A549 (cell line): Measurements from ENCODE around the gene CORO2B. TPM values are rescaled to one million over a fixed set of nuclear protein-coding genes. Genes with fewer than 3 reads are reported as not detected.

ENCODE experiments used
- ATAC-seq, 2 experiments: fragments of 200-7000 bp in 1 of 2; fragments of >200 bp in 1 of 2; cut with Nextera tagmentation in 1 of 2; cut with Tn5 transposase in 1 of 2; 3 replicates each; pipeline versions ENCODE4 v1.8.0 to v1.9.1; 2018 to 2020; ENCODE audit warnings: mild to moderate bottlenecking in 1 of 2, moderate library complexity in 1 of 2
- CTCF ChIA-PET: fragments of 300-600 bp; sonication (Branson Sonifier 250); formaldehyde crosslinking; extraction: SDS; loops from one replicate; lab custom pipeline; 2021; ENCODE audit warnings: antibody characterized with exemption, inconsistent platforms; lab: Yijun Ruan, JAX
- POLR2A ChIA-PET: fragments of 350-600 bp; formaldehyde crosslinking; extraction: SDS; loops from one replicate; lab custom pipeline; 2021; ENCODE audit warnings: antibody characterized with exemption, inconsistent platforms; lab: Yijun Ruan, JAX
- DNase-seq, 2 experiments: peaks; one replicate each; pipeline versions ENCODE4 v3.0.0 to v3.0.0-alpha.2; 2011 to 2016; ENCODE audit warnings: low read depth in 1 of 2, low spot score in 1 of 2
- FAIRE-seq: peaks from 2 replicates; lab custom pipeline; 2011; peaks lifted over from hg19 to GRCh38; lab: Jason Lieb, UNC
- H3K27ac ChIP-seq, 2 experiments: fragments of >200 bp; sonication (Bioruptor Twin); formaldehyde crosslinking; 3 replicates each; pipeline ENCODE4 v1.5.1; 2016 to 2017
- H3K4me1 ChIP-seq: fragments of >200 bp; sonication (Bioruptor Twin); formaldehyde crosslinking; 3 replicates; pipeline ENCODE4 v1.6.1; 2016
- H3K4me2 ChIP-seq: fragments of >200 bp; sonication (Bioruptor Twin); formaldehyde crosslinking; 3 replicates; pipeline ENCODE4 v1.6.1; 2016
- H3K4me3 ChIP-seq: fragments of >200 bp; sonication (Bioruptor Twin); formaldehyde crosslinking; 3 replicates; pipeline ENCODE4 v1.5.1; 2016
- H3K9me3 ChIP-seq: fragments of >200 bp; sonication (Bioruptor Twin); formaldehyde crosslinking; 3 replicates; pipeline ENCODE4 v1.6.1; 2016
- BHLHE40 ChIP-seq: IDR thresholded peaks from 2 replicates; pipeline ENCODE4 v1.6.1; 2012; ENCODE audit warnings: low read depth, low read length, inconsistent platforms
- CHD4 ChIP-seq: fragments of 200-600 bp; sonication (generic); IDR thresholded peaks from 2 replicates; pipeline ENCODE4 v1.6.1; 2016; ENCODE audit warnings: antibody characterized with exemption, mild to moderate bottlenecking, borderline replicate concordance
- ESRRA ChIP-seq: fragments of 150-350 bp; IDR thresholded peaks from 2 replicates; pipeline ENCODE4 v1.6.1; 2014; ENCODE audit warnings: mild to moderate bottlenecking, low read length, borderline replicate concordance
- FOSB ChIP-seq: fragments of 250-450 bp; sonication (Bioruptor Pico); IDR thresholded peaks from 2 replicates; pipeline ENCODE4 v1.5.0; 2020; ENCODE audit warnings: mild to moderate bottlenecking, moderate library complexity
- FOSL2 ChIP-seq, 2 experiments: fragments of 450-650 bp in 1 of 2; fragments of >200 bp in 1 of 2; sonication (Bioruptor Twin) in 1 of 2; formaldehyde crosslinking; IDR thresholded peaks; 2 replicates each; pipeline versions ENCODE4 v1.5.0 to v1.6.1; 2016 to 2020; ENCODE audit warnings: mild to moderate bottlenecking in 1 of 2, moderate library complexity in 1 of 2
- HDAC2 ChIP-seq: fragments of 200-600 bp; sonication (generic); IDR thresholded peaks from 2 replicates; pipeline ENCODE4 v1.6.1; 2016
- MYC ChIP-seq: IDR thresholded peaks from 2 replicates; pipeline ENCODE4 v1.6.1; 2012; ENCODE audit warnings: mild to moderate bottlenecking, inconsistent platforms, low read length, improper control_type of control experiment, borderline replicate concordance
- NFE2L2 ChIP-seq: fragments of 150-350 bp; conservative IDR thresholded peaks from 2 replicates; pipeline ENCODE4 v1.6.1; 2014; ENCODE audit warnings: low read length
- NR3C1 ChIP-seq: fragments of >200 bp; sonication (Bioruptor Twin); formaldehyde crosslinking; IDR thresholded peaks from 3 replicates; pipeline ENCODE4 v1.6.1; 2017
- PHF8 ChIP-seq: fragments of 200-600 bp; sonication (generic); IDR thresholded peaks from 2 replicates; pipeline ENCODE4 v1.6.1; 2016; ENCODE audit warnings: low read depth, mild to moderate bottlenecking, antibody characterized with exemption, moderate library complexity, borderline replicate concordance
- POLR2A ChIP-seq: IDR thresholded peaks from 2 replicates; pipeline ENCODE4 v1.6.1; 2012; ENCODE audit warnings: mild to moderate bottlenecking, low read length
- RAD21 ChIP-seq, 2 experiments: fragments of >200 bp in 1 of 2; sonication (Bioruptor Twin) in 1 of 2; formaldehyde crosslinking in 1 of 2; IDR thresholded peaks in 1 of 2; conservative IDR thresholded peaks in 1 of 2; 2 replicates in 1 of 2; 3 replicates in 1 of 2; pipeline ENCODE4 v1.6.1; 2012 to 2018; ENCODE audit warnings: inconsistent platforms in 1 of 2
- RARB ChIP-seq: fragments of 250-450 bp; sonication (Bioruptor Pico); IDR thresholded peaks from 2 replicates; pipeline ENCODE4 v1.8.0; 2021; ENCODE audit warnings: mild to moderate bottlenecking, moderate library complexity
- RCOR1 ChIP-seq: fragments of 150-350 bp; IDR thresholded peaks from 2 replicates; pipeline ENCODE4 v1.6.1; 2014; ENCODE audit warnings: antibody characterized with exemption, low read length, low read depth
- RNF2 ChIP-seq: fragments of 200-600 bp; sonication (generic); IDR thresholded peaks from 2 replicates; pipeline ENCODE4 v1.6.1; 2016; ENCODE audit warnings: low read depth, mild to moderate bottlenecking, antibody characterized with exemption, moderate library complexity, borderline replicate concordance
- SMC3 ChIP-seq: fragments of >200 bp; sonication (Bioruptor Twin); formaldehyde crosslinking; IDR thresholded peaks from 3 replicates; pipeline ENCODE4 v1.6.1; 2018; ENCODE audit warnings: inconsistent platforms
- TFCP2L1 ChIP-seq: fragments of 250-450 bp; sonication (Bioruptor Pico); IDR thresholded peaks from 2 replicates; pipeline ENCODE4 v1.5.0; 2021; ENCODE audit warnings: mild to moderate bottlenecking
- TP53 ChIP-seq: fragments of 250-450 bp; sonication (Bioruptor Pico); IDR thresholded peaks from 2 replicates; pipeline ENCODE4 v1.5.0; 2021; ENCODE audit warnings: mild to moderate bottlenecking, moderate library complexity
- ZC3H11A ChIP-seq: fragments of 450-650 bp; IDR thresholded peaks from 2 replicates; pipeline ENCODE4 v1.6.1; 2014; ENCODE audit warnings: antibody characterized with exemption, mild to moderate bottlenecking
- ZFP36 ChIP-seq: fragments of 450-650 bp; IDR thresholded peaks from 2 replicates; pipeline ENCODE4 v1.6.1; 2014; ENCODE audit warnings: borderline replicate concordance; ENCODE audit not compliant: partially characterized antibody
- ZNF302 ChIP-seq: fragments of 250-450 bp; sonication (Bioruptor Pico); IDR thresholded peaks from 2 replicates; pipeline ENCODE4 v1.9.0; 2021; ENCODE audit warnings: inconsistent platforms, mild to moderate bottlenecking, moderate library complexity
- WGBS: methylation state at CpG from one replicate; pipeline ENCODE4 v1.1.6; 2017; ENCODE audit errors: missing lambda C conversion rate; 5-methylcytosine and 5-hydroxymethylcytosine counted together
- polyA plus RNA-seq, 4 experiments: library from polyadenylated mRNA; depleted of rRNA in 3 of 4; stranded (reverse); fragments of >200 nt; fragmentation: RNase III in 1 of 4; extraction: RNeasy Plus Mini Kit Qiagen cat#74134 plus additional on column Dnase treatment in 1 of 4; gene quantifications; 2 replicates in 3 of 4; 3 replicates in 1 of 4; pipeline ENCODE4 v1.2.3, GENCODE V29; 2011 to 2017
- TF ChIP-seq, protein P1 (sequence below): fragments of 250-450 bp; sonication (Bioruptor Pico); IDR thresholded peaks from 2 replicates; pipeline ENCODE4 v1.5.0; 2021; ENCODE audit warnings: mild to moderate bottlenecking, moderate library complexity, borderline replicate concordance
- TF ChIP-seq, protein P2 (sequence below): IDR thresholded peaks from 2 replicates; pipeline ENCODE4 v1.6.1; 2012; ENCODE audit warnings: low read depth, borderline replicate concordance
- TF ChIP-seq, protein P3 (sequence below): fragments of >200 bp; sonication (Bioruptor Twin); formaldehyde crosslinking; IDR thresholded peaks from 3 replicates; pipeline ENCODE4 v1.6.1; 2016
- TF ChIP-seq, protein P4 (sequence below): fragments of 200-600 bp; sonication (generic); IDR thresholded peaks from 2 replicates; pipeline ENCODE4 v1.6.1; 2016; ENCODE audit warnings: antibody characterized with exemption, mild to moderate bottlenecking, moderate library complexity

Gene CORO2B
- polyA plus RNA-seq, 2 of the 4 experiments (the other 2 are of a cell fraction), result 2.0 to 2.3 TPM

DNA sequence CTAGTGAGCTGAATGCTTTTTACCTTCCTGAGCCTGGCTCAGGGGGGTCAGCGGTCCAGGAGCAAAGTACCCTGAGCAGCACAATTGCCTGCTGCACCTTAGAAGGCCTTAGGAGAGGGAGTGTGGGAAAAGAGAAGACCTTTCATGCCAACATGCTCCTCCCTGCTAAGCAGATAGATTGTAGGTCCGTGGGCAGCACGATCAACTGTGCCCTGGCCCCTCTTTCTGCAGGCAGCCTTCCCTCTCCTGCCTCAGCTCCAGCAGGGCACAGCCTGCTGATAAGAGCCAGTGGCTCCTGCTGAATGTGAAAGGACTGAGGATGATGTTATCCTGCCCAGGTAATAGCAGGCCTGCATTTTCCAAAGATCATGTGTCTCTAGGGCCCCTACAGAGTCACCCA, 4.1 kb downstream of the CORO2B start (continued):
- TF ChIP-seq ZC3H11A, result no peak
- TF ChIP-seq, protein P1, sequence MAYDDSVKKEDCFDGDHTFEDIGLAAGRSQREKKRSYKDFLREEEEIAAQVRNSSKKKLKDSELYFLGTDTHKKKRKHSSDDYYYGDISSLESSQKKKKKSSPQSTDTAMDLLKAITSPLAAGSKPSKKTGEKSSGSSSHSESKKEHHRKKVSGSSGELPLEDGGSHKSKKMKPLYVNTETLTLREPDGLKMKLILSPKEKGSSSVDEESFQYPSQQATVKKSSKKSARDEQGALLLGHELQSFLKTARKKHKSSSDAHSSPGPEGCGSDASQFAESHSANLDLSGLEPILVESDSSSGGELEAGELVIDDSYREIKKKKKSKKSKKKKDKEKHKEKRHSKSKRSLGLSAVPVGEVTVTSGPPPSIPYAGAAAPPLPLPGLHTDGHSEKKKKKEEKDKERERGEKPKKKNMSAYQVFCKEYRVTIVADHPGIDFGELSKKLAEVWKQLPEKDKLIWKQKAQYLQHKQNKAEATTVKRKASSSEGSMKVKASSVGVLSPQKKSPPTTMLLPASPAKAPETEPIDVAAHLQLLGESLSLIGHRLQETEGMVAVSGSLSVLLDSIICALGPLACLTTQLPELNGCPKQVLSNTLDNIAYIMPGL (CRISPR knock-in tag), result no peak

DNA sequence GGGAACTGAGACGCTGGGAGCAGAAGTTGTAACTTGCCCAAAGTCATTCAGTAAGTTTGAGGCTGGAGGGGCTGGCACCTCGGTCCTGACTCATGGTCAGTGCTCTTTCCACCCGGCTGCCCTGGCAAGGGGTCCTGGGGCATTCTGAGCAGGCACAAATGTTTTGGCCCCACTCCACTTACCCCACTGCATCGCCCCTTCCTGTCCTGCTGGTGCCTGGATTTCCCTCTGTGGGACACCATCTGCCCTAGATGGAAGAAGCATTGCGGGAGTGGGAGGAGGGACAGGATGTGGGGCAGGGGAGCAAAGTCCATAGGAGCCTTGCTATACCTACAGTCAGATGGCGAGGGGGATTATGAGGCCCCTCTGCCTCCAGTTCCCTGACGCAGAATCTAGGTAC, 4.5 kb downstream of the CORO2B start:
- ChIA-PET POLR2A (no interaction called here), CTCF (interaction anchor here (1.0 to 4.4 kb wide), 4 partner anchors 23 to 82 kb away, joined by 3 to 30 read pairs (median 4); no protein-coding TSS in a partner anchor)
- FAIRE-seq (no peak), ATAC-seq (no peak), DNase-seq (no peak)
- Histone ChIP-seq H3K9me3 (no peaks in the 10 kb centered on the region), H3K4me1 (peaks cover 14% of the 10 kb centered on the region), H3K4me2 (no peak overlapping the region), H3K4me3 (no peak overlapping the region), H3K27ac (no peak overlapping the region)
- TF ChIP-seq, protein P2, sequence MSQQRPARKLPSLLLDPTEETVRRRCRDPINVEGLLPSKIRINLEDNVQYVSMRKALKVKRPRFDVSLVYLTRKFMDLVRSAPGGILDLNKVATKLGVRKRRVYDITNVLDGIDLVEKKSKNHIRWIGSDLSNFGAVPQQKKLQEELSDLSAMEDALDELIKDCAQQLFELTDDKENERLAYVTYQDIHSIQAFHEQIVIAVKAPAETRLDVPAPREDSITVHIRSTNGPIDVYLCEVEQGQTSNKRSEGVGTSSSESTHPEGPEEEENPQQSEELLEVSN, result no peak
- TF ChIP-seq NR3C1 (no peak), CHD4 (no peak), RCOR1 (no peak), POLR2A (no peak), RAD21 (conservative IDR thresholded peaks at IDR 0.05 in 1 of 2, IDR thresholded peaks at IDR 0.05 in 1 of 2) (no peak), HDAC2 (no peak)
- 89% methylated on average over 7 of the region's 7 CpGs for WGBS

DNA sequence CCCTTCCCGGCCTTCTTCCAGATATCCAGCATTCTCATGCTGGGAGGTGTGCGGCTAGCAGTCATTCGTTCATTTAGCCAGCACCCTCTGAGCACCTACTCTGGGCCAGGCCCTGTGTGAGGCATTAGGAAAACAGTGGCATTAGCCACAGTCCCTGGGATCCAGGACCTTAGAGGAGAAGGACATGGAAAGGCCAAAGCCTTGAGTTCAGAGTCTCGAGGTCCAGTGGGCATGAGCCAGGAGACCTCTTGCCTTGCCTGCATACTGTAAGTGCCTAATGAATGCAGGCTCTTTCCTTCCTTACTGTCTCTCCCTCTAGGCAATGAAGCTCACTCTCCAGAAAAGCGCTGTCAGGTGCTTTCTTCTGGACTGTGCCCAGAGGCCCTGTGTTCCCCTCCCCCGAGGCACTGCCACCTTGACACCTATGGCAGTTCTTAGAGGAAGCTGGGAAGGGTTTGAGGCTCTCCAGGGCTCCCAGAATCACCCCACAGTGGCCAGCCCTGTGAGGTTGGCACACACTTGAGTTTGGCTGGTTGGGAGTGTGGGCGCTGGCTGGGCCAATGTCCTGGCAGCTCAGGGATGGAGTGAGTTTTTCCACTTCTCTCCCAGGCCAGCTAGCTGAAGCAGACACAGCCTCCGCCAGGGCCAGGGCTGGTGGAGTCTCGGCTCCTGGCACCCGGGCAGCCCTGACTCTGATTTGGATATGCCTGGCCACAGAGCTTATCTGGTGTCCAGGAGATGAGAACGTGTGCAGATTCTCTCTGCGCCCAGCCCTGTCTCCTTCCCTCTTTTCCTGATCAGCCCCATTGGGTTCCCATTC, 5.4 kb downstream of the CORO2B start:
- Histone ChIP-seq H3K27ac (peak overlapping the region in 1 of 2 experiments; percentile 19; a peak in 2 of 6 replicates), H3K9me3 (no peaks in the 10 kb centered on the region), H3K4me1 (peaks cover 14% of the 10 kb centered on the region), H3K4me3 (no peak overlapping the region), H3K4me2 (no peak overlapping the region)
- POLR2A ChIA-PET, result no interaction called here
- DNase-seq (no peak), ATAC-seq (no peak), FAIRE-seq (no peak)
- TF ChIP-seq ZNF302 (CRISPR knock-in tag), result no peak
- TF ChIP-seq BHLHE40, result no peak
- TF ChIP-seq RAD21 (conservative IDR thresholded peaks at IDR 0.05 in 1 of 2, IDR thresholded peaks at IDR 0.05 in 1 of 2), result no peak
- no peak for TF ChIP-seq SMC3
- no peak for TF ChIP-seq PHF8
- TF ChIP-seq NFE2L2, result no peak
- no peak for TF ChIP-seq MYC
- no peak for TF ChIP-seq TFCP2L1 (CRISPR knock-in tag)
- no peak for TF ChIP-seq ESRRA
- TF ChIP-seq FOSL2 (IDR thresholded peaks at IDR 0.05), result no peak
- no peak for TF ChIP-seq FOSL2 (CRISPR knock-in tag; IDR thresholded peaks at IDR 0.05)
- TF ChIP-seq RARB (CRISPR knock-in tag), result no peak
- no peak for TF ChIP-seq TP53 (CRISPR knock-in tag)
- TF ChIP-seq RNF2, result no peak
- no peak for TF ChIP-seq ZFP36
- TF ChIP-seq FOSB (CRISPR knock-in tag), result no peak
- TF ChIP-seq, protein P3, sequence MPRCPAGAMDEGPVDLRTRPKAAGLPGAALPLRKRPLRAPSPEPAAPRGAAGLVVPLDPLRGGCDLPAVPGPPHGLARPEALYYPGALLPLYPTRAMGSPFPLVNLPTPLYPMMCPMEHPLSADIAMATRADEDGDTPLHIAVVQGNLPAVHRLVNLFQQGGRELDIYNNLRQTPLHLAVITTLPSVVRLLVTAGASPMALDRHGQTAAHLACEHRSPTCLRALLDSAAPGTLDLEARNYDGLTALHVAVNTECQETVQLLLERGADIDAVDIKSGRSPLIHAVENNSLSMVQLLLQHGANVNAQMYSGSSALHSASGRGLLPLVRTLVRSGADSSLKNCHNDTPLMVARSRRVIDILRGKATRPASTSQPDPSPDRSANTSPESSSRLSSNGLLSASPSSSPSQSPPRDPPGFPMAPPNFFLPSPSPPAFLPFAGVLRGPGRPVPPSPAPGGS, result no peak
- TF ChIP-seq, protein P4, sequence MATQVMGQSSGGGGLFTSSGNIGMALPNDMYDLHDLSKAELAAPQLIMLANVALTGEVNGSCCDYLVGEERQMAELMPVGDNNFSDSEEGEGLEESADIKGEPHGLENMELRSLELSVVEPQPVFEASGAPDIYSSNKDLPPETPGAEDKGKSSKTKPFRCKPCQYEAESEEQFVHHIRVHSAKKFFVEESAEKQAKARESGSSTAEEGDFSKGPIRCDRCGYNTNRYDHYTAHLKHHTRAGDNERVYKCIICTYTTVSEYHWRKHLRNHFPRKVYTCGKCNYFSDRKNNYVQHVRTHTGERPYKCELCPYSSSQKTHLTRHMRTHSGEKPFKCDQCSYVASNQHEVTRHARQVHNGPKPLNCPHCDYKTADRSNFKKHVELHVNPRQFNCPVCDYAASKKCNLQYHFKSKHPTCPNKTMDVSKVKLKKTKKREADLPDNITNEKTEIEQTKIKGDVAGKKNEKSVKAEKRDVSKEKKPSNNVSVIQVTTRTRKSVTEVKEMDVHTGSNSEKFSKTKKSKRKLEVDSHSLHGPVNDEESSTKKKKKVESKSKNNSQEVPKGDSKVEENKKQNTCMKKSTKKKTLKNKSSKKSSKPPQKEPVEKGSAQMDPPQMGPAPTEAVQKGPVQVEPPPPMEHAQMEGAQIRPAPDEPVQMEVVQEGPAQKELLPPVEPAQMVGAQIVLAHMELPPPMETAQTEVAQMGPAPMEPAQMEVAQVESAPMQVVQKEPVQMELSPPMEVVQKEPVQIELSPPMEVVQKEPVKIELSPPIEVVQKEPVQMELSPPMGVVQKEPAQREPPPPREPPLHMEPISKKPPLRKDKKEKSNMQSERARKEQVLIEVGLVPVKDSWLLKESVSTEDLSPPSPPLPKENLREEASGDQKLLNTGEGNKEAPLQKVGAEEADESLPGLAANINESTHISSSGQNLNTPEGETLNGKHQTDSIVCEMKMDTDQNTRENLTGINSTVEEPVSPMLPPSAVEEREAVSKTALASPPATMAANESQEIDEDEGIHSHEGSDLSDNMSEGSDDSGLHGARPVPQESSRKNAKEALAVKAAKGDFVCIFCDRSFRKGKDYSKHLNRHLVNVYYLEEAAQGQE, result no peak
- WGBS, result 87% methylated on average over 12 of the region's 12 CpGs
- CTCF ChIA-PET, result interaction anchor here (0.6 to 3.4 kb wide), 8 partner anchors 24 to 332 kb away, joined by 3 to 21 read pairs (median 4); no protein-coding TSS in a partner anchor
